ENCODE measurements around the gene INTS14.

DNA sequence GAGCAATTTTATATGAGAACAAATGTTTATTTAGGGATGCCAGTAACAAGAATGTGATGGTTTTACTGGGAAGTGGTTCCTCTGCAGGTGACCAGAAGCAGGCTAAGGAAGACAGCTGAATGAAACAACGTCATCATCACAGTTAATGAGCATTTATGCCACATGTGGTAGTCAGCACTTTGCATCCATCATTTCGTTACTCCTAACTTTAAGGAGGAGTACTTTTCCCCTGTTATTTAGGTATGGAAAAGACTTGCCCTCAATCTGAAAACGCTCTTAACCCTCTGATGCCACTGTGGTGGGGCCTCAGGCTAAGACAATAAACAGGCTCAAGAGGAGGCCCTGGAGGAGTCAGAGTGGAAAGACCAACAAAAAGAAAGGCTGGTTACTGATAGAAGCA lies 31.2 kb downstream of the INTS14 start:
- TF ChIP-seq, protein P1, sequence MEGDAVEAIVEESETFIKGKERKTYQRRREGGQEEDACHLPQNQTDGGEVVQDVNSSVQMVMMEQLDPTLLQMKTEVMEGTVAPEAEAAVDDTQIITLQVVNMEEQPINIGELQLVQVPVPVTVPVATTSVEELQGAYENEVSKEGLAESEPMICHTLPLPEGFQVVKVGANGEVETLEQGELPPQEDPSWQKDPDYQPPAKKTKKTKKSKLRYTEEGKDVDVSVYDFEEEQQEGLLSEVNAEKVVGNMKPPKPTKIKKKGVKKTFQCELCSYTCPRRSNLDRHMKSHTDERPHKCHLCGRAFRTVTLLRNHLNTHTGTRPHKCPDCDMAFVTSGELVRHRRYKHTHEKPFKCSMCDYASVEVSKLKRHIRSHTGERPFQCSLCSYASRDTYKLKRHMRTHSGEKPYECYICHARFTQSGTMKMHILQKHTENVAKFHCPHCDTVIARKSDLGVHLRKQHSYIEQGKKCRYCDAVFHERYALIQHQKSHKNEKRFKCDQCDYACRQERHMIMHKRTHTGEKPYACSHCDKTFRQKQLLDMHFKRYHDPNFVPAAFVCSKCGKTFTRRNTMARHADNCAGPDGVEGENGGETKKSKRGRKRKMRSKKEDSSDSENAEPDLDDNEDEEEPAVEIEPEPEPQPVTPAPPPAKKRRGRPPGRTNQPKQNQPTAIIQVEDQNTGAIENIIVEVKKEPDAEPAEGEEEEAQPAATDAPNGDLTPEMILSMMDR (IDR thresholded peaks at IDR 0.05), result no peak
- TF ChIP-seq POLR2A (IDR thresholded peaks at IDR 0.05) (no peak), EP300 (IDR thresholded peaks at IDR 0.05) (no peak)
